HepG2 (cell line): Measurements from ENCODE around the gene C1orf74. TPM values are rescaled to one million over a fixed set of nuclear protein-coding genes. Genes with fewer than 3 reads are reported as not detected.

ENCODE experiments used
- ETV5 ChIP-seq: IDR thresholded peaks from 2 replicates; pipeline ENCODE4 v1.6.1; 2018; ENCODE audit warnings: missing biosample characterization, missing genetic modification reagents, inconsistent platforms, borderline replicate concordance
- ETV6 ChIP-seq: sonication (generic); formaldehyde crosslinking; conservative IDR thresholded peaks from 2 replicates; pipeline ENCODE4 v1.4.0; 2020; ENCODE audit warnings: missing genetic modification reagents
- FOXM1 ChIP-seq: sonication (generic); formaldehyde crosslinking; IDR thresholded peaks from 2 replicates; pipeline ENCODE4 v1.5.0; 2020; ENCODE audit warnings: missing genetic modification reagents
- GFI1 ChIP-seq: sonication (generic); formaldehyde crosslinking; IDR thresholded peaks from 2 replicates; pipeline ENCODE4 v1.5.0; 2020; ENCODE audit warnings: missing genetic modification reagents, mild to moderate bottlenecking, borderline replicate concordance
- GLI4 ChIP-seq: sonication (generic); formaldehyde crosslinking; IDR thresholded peaks from 2 replicates; pipeline ENCODE4 v1.5.1; 2020; ENCODE audit warnings: missing genetic modification reagents, mild to moderate bottlenecking, moderate library complexity, borderline replicate concordance
- HDAC1 ChIP-seq: sonication (generic); formaldehyde crosslinking; IDR thresholded peaks from 2 replicates; pipeline ENCODE4 v1.5.1; 2020; ENCODE audit warnings: mild to moderate bottlenecking, missing genetic modification reagents
- IKZF5 ChIP-seq: IDR thresholded peaks from 2 replicates; pipeline ENCODE4 v1.6.1; 2018; ENCODE audit warnings: missing genetic modification reagents, mild to moderate bottlenecking, missing compliant biosample characterization
- MYPOP ChIP-seq: sonication (generic); formaldehyde crosslinking; IDR thresholded peaks from 2 replicates; pipeline ENCODE4 v1.8.1; 2023; ENCODE audit warnings: mild to moderate bottlenecking, moderate library complexity, missing genetic modification reagents
- NCOA2 ChIP-seq: sonication (generic); formaldehyde crosslinking; IDR thresholded peaks from 2 replicates; pipeline ENCODE4 v1.8.0; 2022; ENCODE audit warnings: inconsistent platforms
- NFIC ChIP-seq: IDR thresholded peaks from 2 replicates; pipeline ENCODE4 v1.6.1; 2012; ENCODE audit warnings: mild to moderate bottlenecking, low read length, inconsistent platforms
- NONO ChIP-seq, 2 experiments: fragments of 450-650 bp in 1 of 2; sonication (generic) in 1 of 2; formaldehyde crosslinking in 1 of 2; IDR thresholded peaks in 1 of 2; conservative IDR thresholded peaks in 1 of 2; 2 replicates each; pipeline versions ENCODE4 v1.6.1 to v1.8.0; 2017 to 2022; ENCODE audit warnings: mild to moderate bottlenecking in 1 of 2, missing genetic modification reagents in 1 of 2, moderate library complexity in 1 of 2
- POLR2G ChIP-seq: fragments of 200-400 bp; formaldehyde crosslinking; IDR thresholded peaks from 2 replicates; pipeline ENCODE4 v1.6.1; 2018; ENCODE audit warnings: mild to moderate bottlenecking, low read depth, low read length, moderate library complexity
- PTBP1 ChIP-seq: fragments of 200-400 bp; formaldehyde crosslinking; IDR thresholded peaks from 2 replicates; pipeline ENCODE4 v1.6.1; 2018; ENCODE audit warnings: low read length, low read depth; ENCODE audit not compliant: poor library complexity, severe bottlenecking
- SMAD1 ChIP-seq: sonication (generic); formaldehyde crosslinking; IDR thresholded peaks from 2 replicates; pipeline ENCODE4 v1.4.0; 2020; ENCODE audit warnings: missing genetic modification reagents, low read depth, mild to moderate bottlenecking, borderline replicate concordance
- TAF15 ChIP-seq: fragments of 200-400 bp; formaldehyde crosslinking; IDR thresholded peaks from one replicate; pipeline ENCODE4 v1.6.1; 2018; ENCODE audit warnings: mild to moderate bottlenecking, low read depth, low read length; ENCODE audit not compliant: poor library complexity, severe bottlenecking
- ZBTB10 ChIP-seq: sonication (generic); formaldehyde crosslinking; IDR thresholded peaks from 2 replicates; pipeline ENCODE4 v1.4.0; 2020; ENCODE audit warnings: missing genetic modification reagents, borderline replicate concordance
- ZFP36L1 ChIP-seq: sonication (generic); formaldehyde crosslinking; IDR thresholded peaks from 2 replicates; pipeline ENCODE4 v1.8.0; 2022; ENCODE audit warnings: mild to moderate bottlenecking, missing genetic modification reagents, moderate library complexity
- ZNF124 ChIP-seq: sonication (generic); formaldehyde crosslinking; IDR thresholded peaks from 2 replicates; pipeline ENCODE4 v1.4.0; 2020; ENCODE audit warnings: missing genetic modification reagents
- ZNF256 ChIP-seq: sonication (generic); formaldehyde crosslinking; conservative IDR thresholded peaks from 2 replicates; pipeline ENCODE4 v1.4.0; 2020; ENCODE audit warnings: missing genetic modification reagents
- ZNF329 ChIP-seq: sonication (generic); formaldehyde crosslinking; IDR thresholded peaks from 2 replicates; pipeline ENCODE4 v1.9.0; 2021; ENCODE audit warnings: low read depth, mild to moderate bottlenecking, missing genetic modification reagents
- ZNF331 ChIP-seq: sonication (generic); formaldehyde crosslinking; IDR thresholded peaks from 2 replicates; pipeline ENCODE4 v1.4.0; 2020; ENCODE audit warnings: missing genetic modification reagents
- ZNF496 ChIP-seq: sonication (generic); formaldehyde crosslinking; IDR thresholded peaks from 2 replicates; pipeline ENCODE4 v1.8.1; 2023; ENCODE audit warnings: mild to moderate bottlenecking, moderate library complexity, missing genetic modification reagents; ENCODE audit not compliant: insufficient replicate concordance
- ZNF605 ChIP-seq: sonication (generic); formaldehyde crosslinking; IDR thresholded peaks from 2 replicates; pipeline ENCODE4 v1.8.0; 2022; ENCODE audit warnings: mild to moderate bottlenecking, missing genetic modification reagents
- ZNF878 ChIP-seq: sonication (generic); formaldehyde crosslinking; IDR thresholded peaks from 2 replicates; pipeline ENCODE4 v1.8.1; 2023; ENCODE audit warnings: mild to moderate bottlenecking, missing genetic modification reagents, moderate library complexity
- ZSCAN20 ChIP-seq: sonication (generic); formaldehyde crosslinking; IDR thresholded peaks from 2 replicates; pipeline ENCODE4 v1.4.0; 2020; ENCODE audit warnings: missing genetic modification reagents, mild to moderate bottlenecking, borderline replicate concordance
- polyA plus RNA-seq, 8 experiments: library from polyadenylated mRNA; depleted of rRNA in 3 of 8; stranded (reverse) in 7 of 8; unstranded in 1 of 8; fragments of >200 nt; fragmentation: Illumina TruSeq in 4 of 8; extraction: Trizol in 4 of 8; gene quantifications; 2 replicates each; pipeline versions ENCODE4 v1.2.1 to v1.2.3, GENCODE V29; 2011 to 2016; ENCODE audit warnings: low read depth in 4 of 8, missing spikeins in 1 of 8, mixed read lengths in 1 of 8; ENCODE audit not compliant: insufficient read depth in 1 of 8
- total RNA-seq, 5 experiments: library from RNA; depleted of rRNA; stranded (reverse); fragments of >200 nt; fragmentation: Illumina TruSeq; extraction: Trizol; gene quantifications; 2 replicates each; pipeline ENCODE4 v1.2.3, GENCODE V29; 2016; ENCODE audit warnings: low read depth in 1 of 5

The C1orf74 gene
- total and polyA plus RNA-seq, 2 of the 13 experiments (the other 11 are each of a cell fraction or from before 2014, with no cell fraction given) = 0.33 to 0.71 TPM

- TF ChIP-seq SMAD1 (no peak; the same call in 1 of the 2 replicates), ZNF605 (no peak), ZNF124 (CRISPR knock-in tag) (peak; percentile 37; the same call in 1 of the 2 replicates), NCOA2 (CRISPR knock-in tag) (peak; percentile 54), NONO (IDR thresholded peaks at IDR 0.05) (no peak), NONO (CRISPR knock-in tag; conservative IDR thresholded peaks at IDR 0.05) (peak; percentile 81), ZNF329 (CRISPR knock-in tag) (0 out of 2 replicates have a peak, but pooled peaks have one; percentile 21), HDAC1 (CRISPR knock-in tag) (peak; percentile 98), PTBP1 (no peak), MYPOP (CRISPR knock-in tag) (peak; percentile 86), ZNF331 (peak; percentile 80; the same call in 1 of the 2 replicates), ZFP36L1 (peak; percentile 85), ETV5 (CRISPR knock-in tag) (peak; percentile 96), GFI1 (CRISPR knock-in tag) (no peak), ZNF256 (no peak), ZNF496 (CRISPR knock-in tag) (no peak), ZNF878 (CRISPR knock-in tag) (no peak), ZBTB10 (CRISPR knock-in tag) (no peak), NFIC (no peak), POLR2G (peak; percentile 83), IKZF5 (CRISPR knock-in tag) (peak; percentile 76), FOXM1 (CRISPR knock-in tag) (no peak), TAF15 (no peak), ETV6 (no peak), GLI4 (no peak), ZSCAN20 (CRISPR knock-in tag) (no peak)
Observed at GRCh38 chr1:209827384-209828262, 43.3 kb upstream of the C1orf74 start, which contains the start of gene UTP25 (continued).
